ENCODE data around the gene NPR1.
"Not testable (repeated sequence)": the region's sequence is repeated elsewhere in the genome, so short reads cannot be mapped to it uniquely, and the experiment has no call there.

The NPR1 gene

DNA sequence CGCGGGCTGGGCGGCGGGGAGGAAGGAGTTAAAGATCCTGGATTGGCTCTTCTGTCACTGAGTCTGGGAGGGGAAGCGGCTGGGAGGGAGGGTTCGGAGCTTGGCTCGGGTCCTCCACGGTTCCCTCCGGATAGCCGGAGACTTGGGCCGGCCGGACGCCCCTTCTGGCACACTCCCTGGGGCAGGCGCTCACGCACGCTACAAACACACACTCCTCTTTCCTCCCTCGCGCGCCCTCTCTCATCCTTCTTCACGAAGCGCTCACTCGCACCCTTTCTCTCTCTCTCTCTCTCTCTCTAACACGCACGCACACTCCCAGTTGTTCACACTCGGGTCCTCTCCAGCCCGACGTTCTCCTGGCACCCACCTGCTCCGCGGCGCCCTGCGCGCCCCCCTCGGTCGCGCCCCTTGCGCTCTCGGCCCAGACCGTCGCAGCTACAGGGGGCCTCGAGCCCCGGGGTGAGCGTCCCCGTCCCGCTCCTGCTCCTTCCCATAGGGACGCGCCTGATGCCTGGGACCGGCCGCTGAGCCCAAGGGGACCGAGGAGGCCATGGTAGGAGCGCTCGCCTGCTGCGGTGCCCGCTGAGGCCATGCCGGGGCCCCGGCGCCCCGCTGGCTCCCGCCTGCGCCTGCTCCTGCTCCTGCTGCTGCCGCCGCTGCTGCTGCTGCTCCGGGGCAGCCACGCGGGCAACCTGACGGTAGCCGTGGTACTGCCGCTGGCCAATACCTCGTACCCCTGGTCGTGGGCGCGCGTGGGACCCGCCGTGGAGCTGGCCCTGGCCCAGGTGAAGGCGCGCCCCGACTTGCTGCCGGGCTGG, at the start of gene NPR1:
Gene NPR1 (plus strand): TSS at position 170 of the 818 bp plus-strand sequence. CDS start 421 bp downstream, at position 591.
- DNase-seq (ENCODE audit: low read depth in 2 of 2, low spot score in 1 of 2): no peak

- no peak for DNase-seq (ENCODE audit: low read depth in 2 of 2, low spot score in 1 of 2)
These were observed 49.2 kb upstream of the NPR1 start for GRCh38 chr1:153629343-153629665.

GRCh38 chr1:153629971-153630370, 48.5 kb upstream of the NPR1 start:
- no peak for DNase-seq (ENCODE audit: low read depth in 2 of 2, low spot score in 1 of 2)

GRCh38 chr1:153630384-153630783, 48.1 kb upstream of the NPR1 start:
- no peak for DNase-seq (ENCODE audit: low read depth in 2 of 2, low spot score in 1 of 2)

DNA sequence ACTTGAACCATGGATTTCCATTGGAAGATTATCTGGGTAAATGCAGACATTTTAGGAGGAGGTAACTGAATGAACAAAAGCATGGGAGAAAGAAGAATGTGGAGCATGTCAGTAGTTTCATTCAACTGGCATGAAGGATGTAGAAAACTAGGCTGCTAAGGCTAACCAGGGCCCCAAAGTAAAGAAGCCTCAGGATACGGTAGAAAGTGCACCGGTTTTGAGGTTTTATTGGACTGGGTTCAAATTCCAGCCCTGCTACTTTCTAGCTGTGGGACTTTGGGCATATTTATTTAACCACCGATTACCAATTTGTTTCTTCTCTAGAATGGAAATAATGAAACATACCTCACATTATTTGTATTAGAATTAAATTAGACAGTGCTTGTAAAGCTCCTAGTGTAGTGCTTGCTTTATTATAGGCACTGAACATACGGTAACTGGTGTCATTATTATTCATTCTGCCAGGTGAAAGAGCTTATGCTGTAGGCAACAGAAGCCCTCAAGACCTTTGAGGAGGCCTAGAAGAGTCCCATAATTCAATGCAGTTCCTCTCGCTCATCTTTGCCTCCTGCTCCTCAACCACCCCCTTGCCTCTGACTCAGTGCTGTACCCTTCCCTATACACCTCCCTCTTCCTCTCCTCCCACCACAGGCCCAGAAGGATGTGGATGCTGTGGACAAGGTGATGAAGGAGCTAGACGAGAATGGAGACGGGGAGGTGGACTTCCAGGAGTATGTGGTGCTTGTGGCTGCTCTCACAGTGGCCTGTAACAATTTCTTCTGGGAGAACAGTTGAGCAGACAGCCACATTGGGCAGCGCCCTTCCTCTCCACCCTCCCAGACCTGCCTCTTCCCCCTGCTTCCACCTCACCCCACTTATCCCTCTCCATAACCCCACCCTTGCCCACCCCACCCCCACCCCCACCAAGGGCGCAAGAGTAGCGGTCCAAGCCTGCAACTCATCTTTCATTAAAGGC, 47.2 kb upstream of the NPR1 start:
- DNase-seq (ENCODE audit: low read depth in 2 of 2, low spot score in 1 of 2): no peak

GRCh38 chr1:153633161-153633753, 45.2 kb upstream of the NPR1 start:
- DNase-seq (ENCODE audit: low read depth in 2 of 2, low spot score in 1 of 2): no peak

- DNase-seq (ENCODE audit: low read depth in 2 of 2, low spot score in 1 of 2): peak; percentile 90 to 92
These were observed 44.5 kb upstream of the NPR1 start, which contains the start of gene CHTOP for GRCh38 chr1:153633754-153634665. CHTOP (plus strand) TSS chr1:153634066; CDS start chr1:153636589, 2,523 bp downstream.

DNA sequence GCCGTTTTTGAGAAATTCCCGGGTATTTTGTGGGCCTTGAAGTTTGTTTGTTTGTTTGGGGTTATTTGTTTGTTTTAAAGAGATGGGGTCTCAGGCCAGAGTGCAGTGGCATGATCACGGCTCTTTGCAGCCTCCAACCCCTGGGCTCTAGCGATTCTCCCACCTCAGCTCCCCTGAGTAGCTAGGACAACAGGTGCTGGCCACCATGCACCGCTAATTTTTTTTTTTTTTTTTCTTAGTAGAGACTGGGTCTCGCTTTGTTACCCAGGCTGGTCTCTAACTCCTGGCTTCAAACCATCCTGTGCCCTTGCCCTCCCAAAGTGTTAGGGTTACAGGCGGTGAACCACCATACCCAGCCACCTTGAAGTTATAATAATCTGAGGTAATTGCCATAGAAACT, 42.6 kb upstream of the NPR1 start:
- DNase-seq (ENCODE audit: low read depth in 2 of 2, low spot score in 1 of 2): no peak

GRCh38 chr1:153636312-153636711, 42.2 kb upstream of the NPR1 start:
- DNase-seq (ENCODE audit: low read depth in 2 of 2, low spot score in 1 of 2): no peak

DNA sequence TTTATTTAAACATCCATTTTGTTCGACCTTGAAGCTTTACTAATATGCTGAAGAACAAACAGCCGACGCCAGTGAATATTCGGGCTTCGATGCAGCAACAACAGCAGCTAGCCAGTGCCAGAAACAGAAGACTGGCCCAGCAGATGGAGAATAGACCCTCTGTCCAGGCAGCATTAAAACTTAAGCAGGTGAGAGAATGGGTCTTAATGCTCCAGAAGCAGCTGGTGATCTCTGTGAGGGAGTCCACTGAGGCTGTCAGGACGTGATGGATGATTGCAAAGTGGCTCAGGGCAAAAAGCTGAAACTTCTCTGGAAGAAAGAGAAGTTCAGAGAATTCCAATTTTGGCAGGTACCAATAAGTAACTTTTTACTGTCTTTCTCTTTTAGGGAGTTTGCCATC, 40.2 kb upstream of the NPR1 start:
- no peak for DNase-seq (ENCODE audit: low read depth in 2 of 2, low spot score in 1 of 2)

- no peak for DNase-seq (ENCODE audit: low read depth in 2 of 2, low spot score in 1 of 2)
These were observed 39.2 kb upstream of the NPR1 start for GRCh38 chr1:153639280-153639679.

DNA sequence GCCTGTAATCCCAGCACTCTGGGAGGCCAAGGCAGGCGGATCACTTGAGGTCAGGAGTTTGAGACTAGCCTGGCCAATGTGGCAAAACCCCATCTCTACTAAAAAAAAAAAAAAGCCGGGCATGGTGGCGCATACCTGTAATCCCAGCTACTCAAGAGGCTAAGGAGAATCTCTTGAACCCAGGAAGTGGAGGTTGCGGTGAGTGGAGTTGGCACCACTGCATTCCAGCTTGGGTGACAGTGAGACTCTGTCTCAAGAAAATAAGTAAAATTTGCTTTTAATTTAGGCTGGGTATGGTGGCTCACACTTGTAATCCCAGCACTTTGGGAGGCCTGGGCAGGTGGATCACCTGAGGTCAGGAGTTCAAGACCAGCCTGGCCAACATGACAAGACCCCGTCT, 38.3 kb upstream of the NPR1 start:
- DNase-seq (ENCODE audit: low read depth in 2 of 2, low spot score in 1 of 2): not testable (repeated sequence)

- no peak for DNase-seq (ENCODE audit: low read depth in 2 of 2, low spot score in 1 of 2)
These were observed 37.6 kb upstream of the NPR1 start for GRCh38 chr1:153640861-153641260.

DNA sequence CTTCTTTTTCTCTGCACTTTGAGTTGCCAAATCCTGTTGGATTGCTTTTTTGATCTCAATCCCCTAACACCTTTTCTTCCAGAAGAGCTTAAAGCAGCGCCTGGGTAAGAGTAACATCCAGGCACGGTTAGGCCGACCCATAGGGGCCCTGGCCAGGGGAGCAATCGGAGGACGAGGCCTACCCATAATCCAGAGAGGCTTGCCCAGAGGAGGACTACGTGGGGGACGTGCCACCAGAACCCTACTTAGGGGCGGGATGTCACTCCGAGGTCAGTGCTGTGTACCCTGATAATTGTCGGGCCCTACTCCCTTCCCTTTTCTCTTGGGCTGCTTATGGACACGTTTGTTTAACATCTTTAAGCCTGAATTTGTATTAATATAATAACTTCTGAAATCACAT, 36.3 kb upstream of the NPR1 start:
- no peak for DNase-seq (ENCODE audit: low read depth in 2 of 2, low spot score in 1 of 2)

- DNase-seq (ENCODE audit: low read depth in 2 of 2, low spot score in 1 of 2): no peak
These were observed 35.4 kb upstream of the NPR1 start for GRCh38 chr1:153643100-153643499.

GRCh38 chr1:153643816-153644215, 34.7 kb upstream of the NPR1 start:
- DNase-seq (ENCODE audit: low read depth in 2 of 2, low spot score in 1 of 2): no peak

DNA sequence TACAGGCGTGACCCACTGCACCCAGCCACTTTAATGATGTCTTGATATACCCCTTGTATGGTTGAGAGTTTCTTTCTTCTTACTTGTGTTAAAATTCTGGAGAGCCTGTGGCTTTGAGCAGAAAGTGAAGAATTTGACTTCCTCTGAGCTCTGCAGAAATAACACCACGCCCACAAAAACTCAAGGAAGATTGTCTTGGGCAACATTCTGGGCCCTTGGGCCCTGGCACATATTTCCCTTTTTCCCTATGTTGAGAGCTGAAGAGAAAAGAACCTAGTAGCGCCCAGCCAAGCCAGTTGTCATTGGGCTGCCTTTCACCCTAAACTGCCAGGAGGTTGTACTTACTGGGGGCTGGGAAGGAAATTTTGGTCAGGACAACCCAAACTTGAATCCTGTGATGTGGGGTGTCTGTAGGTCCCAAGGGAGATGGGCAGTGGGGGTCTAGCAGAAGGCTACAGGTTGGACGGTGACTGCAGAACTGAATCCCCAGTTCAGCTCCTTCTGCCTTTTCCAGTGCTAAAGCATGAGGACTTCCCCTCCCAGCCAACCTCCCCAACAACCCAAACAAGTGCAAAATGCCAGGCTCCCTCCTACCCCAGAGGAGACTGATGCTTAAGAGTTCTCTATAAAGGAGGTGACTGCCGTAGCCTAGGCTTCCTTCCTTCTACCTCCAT, 31.7 kb upstream of the NPR1 start:
- no peak for DNase-seq (ENCODE audit: low read depth in 2 of 2, low spot score in 1 of 2)

- DNase-seq (ENCODE audit: low read depth in 2 of 2, low spot score in 1 of 2): no peak
These were observed 31.2 kb upstream of the NPR1 start for GRCh38 chr1:153647346-153647714.

DNA sequence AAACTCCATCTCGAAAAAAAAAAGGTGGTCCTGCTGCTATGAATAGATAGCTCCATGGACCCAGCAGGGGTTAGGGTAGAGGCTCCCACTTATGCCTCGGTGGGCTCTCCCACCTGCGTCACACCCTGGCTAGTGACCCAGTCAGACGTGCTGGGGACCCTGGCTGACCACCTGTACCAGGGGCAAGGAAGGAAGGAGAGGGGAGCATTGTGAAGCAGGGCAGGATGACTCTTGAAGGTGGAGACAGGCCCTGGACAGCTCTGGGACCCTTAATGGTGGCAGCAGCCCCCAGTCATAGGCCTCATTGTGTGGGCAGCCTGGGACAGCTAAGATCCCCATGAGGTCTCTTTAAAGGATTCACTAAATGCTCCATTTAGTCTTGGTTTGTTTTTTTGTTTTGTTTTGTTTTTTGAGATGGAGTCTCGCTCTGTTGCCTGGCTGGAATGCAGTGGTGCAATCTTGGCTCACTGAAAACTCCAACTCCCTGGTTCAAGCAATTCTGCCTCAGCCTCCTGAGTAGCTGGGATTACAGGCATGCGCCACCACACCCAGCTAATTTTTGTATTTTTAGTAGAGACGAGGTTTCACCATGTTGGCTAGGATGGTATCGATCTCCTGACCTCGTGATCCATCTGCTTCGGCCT, 30.4 kb upstream of the NPR1 start:
- DNase-seq (ENCODE audit: low read depth in 2 of 2, low spot score in 1 of 2): no peak

Measured in stimulated activated CD8-positive, alpha-beta memory T cell treated with anti-CD3 and anti-CD28 coated beads, Interleukin-4, amount 100 ng/mL, for 4 hours (primary cell).